ENCODE data around the gene NUP214.

DNA sequence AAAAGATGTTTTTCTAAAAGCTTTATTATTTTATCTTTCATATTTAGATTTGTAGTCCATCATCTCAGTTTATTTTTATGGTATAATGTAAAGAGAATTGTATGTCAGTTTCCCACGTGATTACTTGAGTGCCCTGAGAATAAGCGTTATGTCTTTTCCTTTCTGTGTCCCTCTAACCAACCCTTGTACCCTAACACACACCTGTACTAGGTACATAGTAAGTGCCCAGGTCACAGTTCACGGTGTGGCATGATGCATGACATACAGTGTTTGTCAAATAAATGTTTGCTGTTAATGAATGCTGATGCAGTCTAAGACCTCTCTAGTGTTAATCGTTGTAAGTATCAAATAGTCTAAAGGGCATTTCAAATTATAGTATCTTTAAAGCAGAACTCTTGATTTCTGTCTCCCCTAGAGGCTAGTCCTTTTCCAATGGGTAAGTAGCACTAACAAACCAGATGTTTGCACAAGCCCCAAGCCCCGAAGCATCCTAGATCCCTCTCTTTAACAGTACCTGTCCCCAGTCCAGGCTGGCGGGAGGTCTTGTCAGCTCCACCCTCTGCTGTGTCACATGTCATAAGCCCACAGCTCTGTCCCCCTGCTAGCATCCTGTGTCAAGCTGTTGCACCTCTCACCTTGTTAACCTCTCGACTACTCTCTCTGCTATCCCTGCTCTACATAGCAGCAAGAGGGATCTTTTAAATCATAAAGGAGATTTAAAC lies 23.7 kb downstream of the NUP214 start:
- TF ChIP-seq POLR2AphosphoS5 (IDR thresholded peaks at IDR 0.05) (no peak), POLR2A (IDR thresholded peaks at IDR 0.05) (no peak), EP300 (IDR thresholded peaks at IDR 0.05) (no peak)
- TF ChIP-seq, protein P1, sequence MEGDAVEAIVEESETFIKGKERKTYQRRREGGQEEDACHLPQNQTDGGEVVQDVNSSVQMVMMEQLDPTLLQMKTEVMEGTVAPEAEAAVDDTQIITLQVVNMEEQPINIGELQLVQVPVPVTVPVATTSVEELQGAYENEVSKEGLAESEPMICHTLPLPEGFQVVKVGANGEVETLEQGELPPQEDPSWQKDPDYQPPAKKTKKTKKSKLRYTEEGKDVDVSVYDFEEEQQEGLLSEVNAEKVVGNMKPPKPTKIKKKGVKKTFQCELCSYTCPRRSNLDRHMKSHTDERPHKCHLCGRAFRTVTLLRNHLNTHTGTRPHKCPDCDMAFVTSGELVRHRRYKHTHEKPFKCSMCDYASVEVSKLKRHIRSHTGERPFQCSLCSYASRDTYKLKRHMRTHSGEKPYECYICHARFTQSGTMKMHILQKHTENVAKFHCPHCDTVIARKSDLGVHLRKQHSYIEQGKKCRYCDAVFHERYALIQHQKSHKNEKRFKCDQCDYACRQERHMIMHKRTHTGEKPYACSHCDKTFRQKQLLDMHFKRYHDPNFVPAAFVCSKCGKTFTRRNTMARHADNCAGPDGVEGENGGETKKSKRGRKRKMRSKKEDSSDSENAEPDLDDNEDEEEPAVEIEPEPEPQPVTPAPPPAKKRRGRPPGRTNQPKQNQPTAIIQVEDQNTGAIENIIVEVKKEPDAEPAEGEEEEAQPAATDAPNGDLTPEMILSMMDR (IDR thresholded peaks at IDR 0.05) = no peak
